Measurements from ENCODE around the gene MEGF6.

The MEGF6 gene

GRCh38 chr1:3610527-3611169 is 660 bp downstream of the MEGF6 start (continued):
- no peak for TF ChIP-seq TSHZ2 (CRISPR knock-in tag; IDR thresholded peaks at IDR 0.05)
- no peak for TF ChIP-seq SNAI2 (CRISPR knock-in tag; IDR thresholded peaks at IDR 0.05)
- no peak for TF ChIP-seq TOX (CRISPR knock-in tag; IDR thresholded peaks at IDR 0.05; ENCODE audit: borderline replicate concordance)
- no peak for TF ChIP-seq BACH2 (CRISPR knock-in tag; IDR thresholded peaks at IDR 0.05; ENCODE audit: borderline replicate concordance)
- no peak for TF ChIP-seq RARB (CRISPR knock-in tag; IDR thresholded peaks at IDR 0.05)
- TF ChIP-seq PPARA (CRISPR knock-in tag; IDR thresholded peaks at IDR 0.05; ENCODE audit: borderline replicate concordance), result no peak
- no peak for TF ChIP-seq CSRNP3 (CRISPR knock-in tag; IDR thresholded peaks at IDR 0.05)
- TF ChIP-seq POU6F1 (CRISPR knock-in tag; IDR thresholded peaks at IDR 0.05; ENCODE audit: borderline replicate concordance, low read depth), result no peak
- TF ChIP-seq ZNF565 (CRISPR knock-in tag; conservative IDR thresholded peaks at IDR 0.05; ENCODE audit: low read depth), result no peak
- TF ChIP-seq ZNF70 (CRISPR knock-in tag; IDR thresholded peaks at IDR 0.05), result no peak
- no peak for TF ChIP-seq ZFP3 (CRISPR knock-in tag; IDR thresholded peaks at IDR 0.05)
- no peak for TF ChIP-seq GLIS3 (CRISPR knock-in tag; IDR thresholded peaks at IDR 0.05)
- TF ChIP-seq CSDC2 (CRISPR knock-in tag; IDR thresholded peaks at IDR 0.05), result no peak

- TF ChIP-seq ZNF565 (CRISPR knock-in tag; conservative IDR thresholded peaks at IDR 0.05; ENCODE audit: low read depth) (no peak), PPARA (CRISPR knock-in tag; IDR thresholded peaks at IDR 0.05; ENCODE audit: borderline replicate concordance) (no peak), ZFP3 (CRISPR knock-in tag; IDR thresholded peaks at IDR 0.05) (no peak), TCF4 (CRISPR knock-in tag; IDR thresholded peaks at IDR 0.05; ENCODE audit: borderline replicate concordance) (no peak), ZNF70 (CRISPR knock-in tag; IDR thresholded peaks at IDR 0.05) (no peak), ISL1 (CRISPR knock-in tag; IDR thresholded peaks at IDR 0.05) (no peak), TSHZ2 (CRISPR knock-in tag; IDR thresholded peaks at IDR 0.05) (no peak), GLIS3 (CRISPR knock-in tag; IDR thresholded peaks at IDR 0.05) (no peak)
Observed at GRCh38 chr1:3609769-3610526, 1.4 kb downstream of the MEGF6 start.

GRCh38 chr1:3609016-3609768 is 2.1 kb downstream of the MEGF6 start:
- ATAC-seq, result no peak
- TF ChIP-seq ZNF8 (CRISPR knock-in tag; IDR thresholded peaks at IDR 0.05) (no peak), PATZ1 (CRISPR knock-in tag; IDR thresholded peaks at IDR 0.05; ENCODE audit: borderline replicate concordance) (no peak), ISL1 (CRISPR knock-in tag; IDR thresholded peaks at IDR 0.05) (no peak), CSRNP3 (CRISPR knock-in tag; IDR thresholded peaks at IDR 0.05) (no peak), ESRRG (CRISPR knock-in tag; IDR thresholded peaks at IDR 0.05) (no peak), ZC3H10 (CRISPR knock-in tag; IDR thresholded peaks at IDR 0.05) (no peak), ZFP30 (CRISPR knock-in tag; IDR thresholded peaks at IDR 0.05) (no peak), TOX (CRISPR knock-in tag; IDR thresholded peaks at IDR 0.05; ENCODE audit: borderline replicate concordance) (no peak), ARNTL (CRISPR knock-in tag; IDR thresholded peaks at IDR 0.05; ENCODE audit: borderline replicate concordance, low read depth) (no peak), POU6F1 (CRISPR knock-in tag; IDR thresholded peaks at IDR 0.05; ENCODE audit: borderline replicate concordance, low read depth) (no peak)

More at GRCh38 chr1:3609769-3610526, 1.4 kb downstream of the MEGF6 start:
- no peak for ATAC-seq

Data from SK-N-SH treated with all-trans-retinoic acid at 6 μM for 48 hours (cell line).